Neural cell (in vitro differentiated cells): ENCODE measurements around the gene GRHL3. TPM values are rescaled to one million over a fixed set of nuclear protein-coding genes. Genes with fewer than 3 reads are reported as not detected.

Experiments used
- H2AFZ ChIP-seq: fragments of 200-600, 300-800 bp; sonication (generic), shearing (Covaris generic); 2 replicates; pipeline ENCODE4 v1.6.0; 2014; ENCODE audit warnings: low read depth, mild to moderate bottlenecking, antibody characterized with exemption, low read length, moderate library complexity
- H3F3A ChIP-seq: fragments of 200-600 bp; shearing (Covaris generic); 2 replicates; pipeline ENCODE4 v1.6.1; 2016; ENCODE audit warnings: mild to moderate bottlenecking, moderate library complexity, mixed read lengths, antibody characterized with exemption, low read length; ENCODE audit not compliant: insufficient read depth, poor library complexity, severe bottlenecking
- H3K27ac ChIP-seq: fragments of 200-600, 300-800 bp; sonication (generic), shearing (Covaris generic); 2 replicates; pipeline ENCODE4 v1.5.1; 2014; ENCODE audit warnings: mild to moderate bottlenecking, low read length, moderate library complexity
- H3K27me3 ChIP-seq: fragments of 300-800, 200-600 bp; sonication (generic), shearing (Covaris generic); 2 replicates; pipeline ENCODE4 v1.6.0; 2014; ENCODE audit warnings: mild to moderate bottlenecking, low read depth, low read length, moderate library complexity; ENCODE audit not compliant: insufficient read depth
- H3K36me3 ChIP-seq: fragments of 300-800, 200-600 bp; sonication (generic), shearing (Covaris generic); 2 replicates; pipeline ENCODE4 v1.5.1; 2014; ENCODE audit warnings: mild to moderate bottlenecking, antibody characterized with exemption, low read length, moderate library complexity; ENCODE audit not compliant: insufficient read depth
- H3K4me2 ChIP-seq: fragments of 300-800, 200-600 bp; sonication (generic), shearing (Covaris generic); 2 replicates; pipeline ENCODE4 v1.6.0; 2014; ENCODE audit warnings: mild to moderate bottlenecking, low read length
- H3K4me3 ChIP-seq: fragments of 300-800, 200-600 bp; sonication (generic), shearing (Covaris generic); 2 replicates; pipeline ENCODE4 v1.5.1; 2014; ENCODE audit warnings: mild to moderate bottlenecking, low read length, moderate library complexity
- H3K79me2 ChIP-seq: fragments of 200-600 bp; shearing (Covaris generic); replicated peaks from 2 replicates; pipeline ENCODE4 v1.6.0; 2014; ENCODE audit warnings: mild to moderate bottlenecking, low read length, moderate library complexity; ENCODE audit not compliant: insufficient read depth
- H3K9ac ChIP-seq: fragments of 300-800, 200-600 bp; sonication (generic), shearing (Covaris generic); 2 replicates; pipeline ENCODE4 v1.6.1; 2016; ENCODE audit warnings: mild to moderate bottlenecking, low read length, mixed read lengths
- H3K9me2 ChIP-seq: fragments of 200-600 bp; shearing (Covaris generic); 2 replicates; pipeline ENCODE4 v1.6.1; 2016; ENCODE audit warnings: mild to moderate bottlenecking, low read length, mixed read lengths; ENCODE audit not compliant: insufficient read depth
- H3K9me3 ChIP-seq: fragments of 200-600, 300-800 bp; sonication (generic), shearing (Covaris generic); 2 replicates; pipeline ENCODE4 v1.6.1; 2016; ENCODE audit warnings: mild to moderate bottlenecking, mixed run types, low read length, moderate library complexity, mixed read lengths
- H4K20me1 ChIP-seq: fragments of 200-600 bp; shearing (Covaris generic); 2 replicates; pipeline ENCODE4 v1.6.1; 2016; ENCODE audit warnings: mild to moderate bottlenecking, mixed run types; ENCODE audit not compliant: insufficient read depth
- EP300 ChIP-seq: fragments of 450-650 bp; conservative IDR thresholded peaks from 2 replicates; pipeline ENCODE4 v1.6.1; 2014; ENCODE audit warnings: antibody characterized with exemption, mild to moderate bottlenecking, moderate library complexity; ENCODE audit not compliant: poor library complexity, severe bottlenecking
- EZH2 ChIP-seq: fragments of 200-600, 300-800 bp; shearing (Covaris generic), sonication (generic); IDR thresholded peaks from 2 replicates; pipeline ENCODE4 v1.6.1; 2014; ENCODE audit warnings: antibody characterized with exemption, low read length, borderline replicate concordance, mild to moderate bottlenecking; ENCODE audit not compliant: insufficient read depth, poor library complexity, severe bottlenecking
- MXI1 ChIP-seq: fragments of 450-650 bp; conservative IDR thresholded peaks from 2 replicates; pipeline ENCODE4 v1.6.1; 2014; ENCODE audit warnings: antibody characterized with exemption, mild to moderate bottlenecking; ENCODE audit not compliant: poor library complexity, severe bottlenecking
- POLR2AphosphoS5 ChIP-seq: IDR thresholded peaks from 2 replicates; pipeline ENCODE4 v1.6.1; 2012
- RAD21 ChIP-seq: fragments of 450-650 bp; conservative IDR thresholded peaks from 2 replicates; pipeline ENCODE4 v1.6.1; 2014; ENCODE audit warnings: antibody characterized with exemption, mild to moderate bottlenecking, moderate library complexity
- SMC3 ChIP-seq: fragments of 450-650 bp; conservative IDR thresholded peaks from 2 replicates; pipeline ENCODE4 v1.6.1; 2014; ENCODE audit warnings: antibody characterized with exemption, mild to moderate bottlenecking, moderate library complexity; ENCODE audit not compliant: poor library complexity
- TAF1 ChIP-seq: IDR thresholded peaks from 2 replicates; pipeline ENCODE4 v1.6.1; 2012; ENCODE audit warnings: low read depth
- polyA plus RNA-seq: library from polyadenylated mRNA; depleted of rRNA; stranded (reverse); fragments of >200 nt; gene quantifications from 2 replicates; pipeline ENCODE4 v1.2.3, GENCODE V29; 2014
- TF ChIP-seq, protein P1 (sequence below): fragments of 450-650 bp; IDR thresholded peaks from 2 replicates; pipeline ENCODE4 v1.5.1; 2014; ENCODE audit warnings: antibody characterized with exemption, mild to moderate bottlenecking, moderate library complexity; ENCODE audit not compliant: poor library complexity, severe bottlenecking
- TF ChIP-seq, protein P2 (sequence below): IDR thresholded peaks from 2 replicates; pipeline ENCODE4 v1.6.1; 2012; ENCODE audit warnings: borderline replicate concordance

Gene GRHL3
- polyA plus RNA-seq, 1 donor from 2014 or later, result not detected

DNA sequence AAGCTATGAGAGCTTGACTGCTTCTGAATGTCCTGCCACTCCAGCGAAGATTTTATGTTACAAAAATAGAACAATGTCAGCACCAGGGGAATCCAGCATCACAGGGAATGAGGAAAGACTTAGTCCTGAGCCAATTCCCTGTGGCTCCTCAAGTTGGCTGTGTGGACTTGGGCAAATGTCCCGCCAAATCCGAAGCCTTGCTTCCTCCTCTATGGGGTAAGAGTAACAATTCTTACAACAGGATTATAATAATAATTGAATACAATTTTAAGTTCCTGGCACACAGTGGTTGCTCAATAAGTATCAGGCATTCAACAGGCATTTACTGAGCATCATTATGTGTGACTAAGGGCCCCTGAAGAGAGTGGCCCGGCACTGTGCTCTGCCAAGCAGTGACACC is 50.0 kb downstream of the GRHL3 start:
- Histone ChIP-seq H3K27me3 (no peaks in the 10 kb centered on the region), H3K4me3 (no peak overlapping the region), H3K36me3 (no peaks in the 10 kb centered on the region), H3F3A (no peaks in the 10 kb centered on the region), H3K27ac (no peak overlapping the region), H3K4me2 (no peak overlapping the region), H3K9ac (no peak overlapping the region), H3K9me3 (no peaks in the 10 kb centered on the region), H3K79me2 (no peaks in the 10 kb centered on the region), H4K20me1 (no peaks in the 10 kb centered on the region), H2AFZ (no peak overlapping the region), H3K9me2 (no peaks in the 10 kb centered on the region)
- TF ChIP-seq EP300 (no peak), TAF1 (no peak), RAD21 (no peak), POLR2AphosphoS5 (no peak)
- TF ChIP-seq, protein P1, sequence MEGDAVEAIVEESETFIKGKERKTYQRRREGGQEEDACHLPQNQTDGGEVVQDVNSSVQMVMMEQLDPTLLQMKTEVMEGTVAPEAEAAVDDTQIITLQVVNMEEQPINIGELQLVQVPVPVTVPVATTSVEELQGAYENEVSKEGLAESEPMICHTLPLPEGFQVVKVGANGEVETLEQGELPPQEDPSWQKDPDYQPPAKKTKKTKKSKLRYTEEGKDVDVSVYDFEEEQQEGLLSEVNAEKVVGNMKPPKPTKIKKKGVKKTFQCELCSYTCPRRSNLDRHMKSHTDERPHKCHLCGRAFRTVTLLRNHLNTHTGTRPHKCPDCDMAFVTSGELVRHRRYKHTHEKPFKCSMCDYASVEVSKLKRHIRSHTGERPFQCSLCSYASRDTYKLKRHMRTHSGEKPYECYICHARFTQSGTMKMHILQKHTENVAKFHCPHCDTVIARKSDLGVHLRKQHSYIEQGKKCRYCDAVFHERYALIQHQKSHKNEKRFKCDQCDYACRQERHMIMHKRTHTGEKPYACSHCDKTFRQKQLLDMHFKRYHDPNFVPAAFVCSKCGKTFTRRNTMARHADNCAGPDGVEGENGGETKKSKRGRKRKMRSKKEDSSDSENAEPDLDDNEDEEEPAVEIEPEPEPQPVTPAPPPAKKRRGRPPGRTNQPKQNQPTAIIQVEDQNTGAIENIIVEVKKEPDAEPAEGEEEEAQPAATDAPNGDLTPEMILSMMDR, result no peak

DNA sequence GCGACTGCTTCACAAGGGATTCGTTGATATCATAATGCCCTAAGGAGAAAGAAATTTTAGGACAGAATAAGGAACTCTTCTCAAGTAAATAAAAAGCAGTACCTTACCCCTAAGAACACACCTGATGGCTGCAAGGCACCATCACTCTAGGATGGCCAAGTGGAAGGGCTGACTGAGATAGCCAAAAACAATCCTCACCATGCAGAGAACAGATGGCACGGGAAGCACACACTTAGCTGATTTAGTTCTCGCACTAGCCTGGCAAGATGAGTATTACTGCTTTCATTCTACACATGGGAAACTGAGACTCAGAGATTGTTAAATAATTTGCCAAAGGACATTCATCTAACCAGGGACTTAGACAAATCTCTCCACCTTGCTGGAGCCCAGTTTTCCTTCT is 50.6 kb downstream of the GRHL3 start:
- no peak overlapping the region for H2AFZ ChIP-seq
- no peaks in the 10 kb centered on the region for H3F3A ChIP-seq
- no peak overlapping the region for H3K9ac ChIP-seq
- TF ChIP-seq SMC3 (no peak), TAF1 (no peak), EZH2 (no peak), POLR2AphosphoS5 (no peak), EP300 (no peak), RAD21 (no peak), MXI1 (no peak)
- TF ChIP-seq, protein P2, sequence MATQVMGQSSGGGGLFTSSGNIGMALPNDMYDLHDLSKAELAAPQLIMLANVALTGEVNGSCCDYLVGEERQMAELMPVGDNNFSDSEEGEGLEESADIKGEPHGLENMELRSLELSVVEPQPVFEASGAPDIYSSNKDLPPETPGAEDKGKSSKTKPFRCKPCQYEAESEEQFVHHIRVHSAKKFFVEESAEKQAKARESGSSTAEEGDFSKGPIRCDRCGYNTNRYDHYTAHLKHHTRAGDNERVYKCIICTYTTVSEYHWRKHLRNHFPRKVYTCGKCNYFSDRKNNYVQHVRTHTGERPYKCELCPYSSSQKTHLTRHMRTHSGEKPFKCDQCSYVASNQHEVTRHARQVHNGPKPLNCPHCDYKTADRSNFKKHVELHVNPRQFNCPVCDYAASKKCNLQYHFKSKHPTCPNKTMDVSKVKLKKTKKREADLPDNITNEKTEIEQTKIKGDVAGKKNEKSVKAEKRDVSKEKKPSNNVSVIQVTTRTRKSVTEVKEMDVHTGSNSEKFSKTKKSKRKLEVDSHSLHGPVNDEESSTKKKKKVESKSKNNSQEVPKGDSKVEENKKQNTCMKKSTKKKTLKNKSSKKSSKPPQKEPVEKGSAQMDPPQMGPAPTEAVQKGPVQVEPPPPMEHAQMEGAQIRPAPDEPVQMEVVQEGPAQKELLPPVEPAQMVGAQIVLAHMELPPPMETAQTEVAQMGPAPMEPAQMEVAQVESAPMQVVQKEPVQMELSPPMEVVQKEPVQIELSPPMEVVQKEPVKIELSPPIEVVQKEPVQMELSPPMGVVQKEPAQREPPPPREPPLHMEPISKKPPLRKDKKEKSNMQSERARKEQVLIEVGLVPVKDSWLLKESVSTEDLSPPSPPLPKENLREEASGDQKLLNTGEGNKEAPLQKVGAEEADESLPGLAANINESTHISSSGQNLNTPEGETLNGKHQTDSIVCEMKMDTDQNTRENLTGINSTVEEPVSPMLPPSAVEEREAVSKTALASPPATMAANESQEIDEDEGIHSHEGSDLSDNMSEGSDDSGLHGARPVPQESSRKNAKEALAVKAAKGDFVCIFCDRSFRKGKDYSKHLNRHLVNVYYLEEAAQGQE, result no peak
- TF ChIP-seq, protein P1, result no peak
- no peaks in the 10 kb centered on the region for H3K9me2 ChIP-seq
- H3K79me2 ChIP-seq, result no peaks in the 10 kb centered on the region
- no peak overlapping the region for H3K4me2 ChIP-seq
- no peak overlapping the region for H3K27ac ChIP-seq
- H3K36me3 ChIP-seq, result no peaks in the 10 kb centered on the region
- no peaks in the 10 kb centered on the region for H3K9me3 ChIP-seq
- H3K27me3 ChIP-seq, result no peaks in the 10 kb centered on the region
- H3K4me3 ChIP-seq, result no peak overlapping the region
- H4K20me1 ChIP-seq, result no peaks in the 10 kb centered on the region
